GM23248 (cell line): Measurements from ENCODE around the gene RASEF.

Experiments
- EZH2 ChIP-seq: fragments of 200-600 bp; sonication (generic); IDR thresholded peaks from 2 replicates; pipeline ENCODE4 v1.6.1; 2018; ENCODE audit warnings: antibody characterized with exemption, mild to moderate bottlenecking; ENCODE audit not compliant: insufficient read depth, poor library complexity, severe bottlenecking
- EZH2phosphoT487 ChIP-seq: fragments of 200-600 bp; sonication (generic); IDR thresholded peaks from 2 replicates; pipeline ENCODE4 v1.6.1; 2018; ENCODE audit warnings: antibody characterized with exemption, moderate library complexity, mild to moderate bottlenecking, low read depth; ENCODE audit not compliant: insufficient read depth

DNA sequence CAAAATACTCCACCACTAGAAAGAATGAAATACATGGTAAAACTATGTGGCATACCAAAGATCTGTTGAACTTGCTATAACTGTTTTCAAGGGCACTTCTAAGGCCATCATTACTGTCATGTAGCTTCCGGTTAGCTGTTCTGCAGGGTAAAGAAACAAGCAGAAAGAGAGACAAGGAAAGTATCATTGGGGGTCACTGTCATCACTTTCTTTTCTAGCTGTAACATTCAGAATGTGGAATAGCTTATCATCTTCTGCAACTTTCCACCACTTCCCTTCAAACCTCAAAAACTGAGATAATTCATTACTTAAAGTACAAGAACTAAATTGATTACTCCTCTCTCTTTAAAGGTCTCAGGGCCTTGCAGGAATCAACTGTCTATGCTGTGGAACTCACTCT, 57.6 kb downstream of the RASEF start:
- TF ChIP-seq EZH2phosphoT487 = no peak
- TF ChIP-seq EZH2 = no peak
